GM19238 (cell line): ENCODE data around the gene PSMA3.

ENCODE experiments used
- DNase-seq: peaks from one replicate; pipeline ENCODE4 v3.0.0; 2011; ENCODE audit warnings: low spot score; ENCODE audit not compliant: insufficient read length

Gene PSMA3

GRCh38 chr14:58298477-58299400 is 54.1 kb downstream of the PSMA3 start, which contains the start of gene ARID4A:
ARID4A (plus strand) TSS chr14:58298555; CDS start chr14:58299855, 1,300 bp downstream.
- DNase-seq: no peak

DNA sequence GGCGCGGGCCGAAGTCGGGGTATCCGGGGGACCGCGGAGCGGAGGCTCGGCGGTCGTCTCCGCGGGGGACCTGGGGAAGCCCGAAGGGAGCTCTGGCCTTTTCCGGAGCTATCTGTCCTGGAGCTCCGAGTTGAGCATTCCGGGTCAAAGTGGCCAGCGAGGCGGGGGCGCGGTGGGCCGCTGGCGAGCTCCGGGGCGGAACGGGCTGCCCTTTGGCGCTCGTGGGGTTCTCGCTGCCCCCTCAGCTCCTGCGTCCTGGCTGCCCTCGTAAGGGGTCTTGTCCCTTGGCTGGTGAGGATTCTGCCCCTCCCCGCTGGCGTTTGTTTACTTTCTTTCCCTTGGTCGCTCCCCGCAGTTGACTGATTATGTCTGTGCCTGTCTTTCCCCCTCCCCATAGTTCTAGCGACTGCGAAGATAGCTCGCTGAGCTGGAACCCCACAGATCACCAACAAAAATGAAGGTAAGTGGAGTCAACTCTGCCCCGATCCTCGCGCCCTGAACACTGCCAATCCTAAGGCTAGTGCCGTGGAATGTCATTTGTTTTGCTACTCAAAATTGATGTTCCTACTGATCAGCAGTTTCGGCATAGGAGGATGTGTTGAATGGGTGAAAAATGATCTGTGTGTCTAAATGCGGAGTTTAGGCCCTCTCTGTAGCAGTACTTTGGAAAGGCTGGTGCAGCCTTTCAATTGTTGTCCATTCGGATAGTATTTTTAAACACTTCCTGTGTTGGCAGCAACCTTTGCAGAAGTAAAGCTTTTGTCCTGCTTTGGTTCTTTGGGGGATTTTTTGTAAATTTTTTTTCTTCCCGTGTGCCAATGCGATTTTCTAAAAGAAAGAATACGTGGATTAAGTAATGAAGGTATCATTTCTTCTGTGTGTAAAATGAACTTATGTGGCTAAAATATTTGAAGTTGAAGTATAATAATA is 55.0 kb downstream of the PSMA3 start:
- no peak for DNase-seq

DNA sequence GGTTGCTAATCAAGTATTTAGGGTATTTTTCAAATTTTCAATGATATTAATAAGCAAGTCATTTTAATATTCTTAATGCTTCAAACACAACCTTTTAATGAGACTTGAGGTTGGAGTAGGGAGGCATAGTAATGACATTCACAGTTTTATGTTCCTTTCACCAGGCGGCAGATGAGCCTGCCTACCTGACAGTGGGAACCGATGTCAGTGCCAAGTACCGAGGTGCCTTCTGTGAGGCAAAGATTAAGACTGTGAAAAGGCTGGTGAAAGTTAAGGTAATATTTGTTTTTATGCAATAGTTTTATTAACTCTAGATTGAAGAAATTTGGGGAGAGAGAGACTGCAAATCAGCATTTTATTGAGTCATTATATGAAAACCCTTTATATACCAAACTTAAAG is 56.8 kb downstream of the PSMA3 start:
- DNase-seq: no peak

- no peak for DNase-seq
These were observed 61.1 kb downstream of the PSMA3 start for GRCh38 chr14:58305730-58306129.

GRCh38 chr14:58307597-58308316 is 63.1 kb downstream of the PSMA3 start:
- no peak for DNase-seq

GRCh38 chr14:58309086-58309485 is 64.4 kb downstream of the PSMA3 start:
- DNase-seq: no peak

GRCh38 chr14:58313699-58314098 is 69.1 kb downstream of the PSMA3 start:
- no peak for DNase-seq

GRCh38 chr14:58315606-58316005 is 71.0 kb downstream of the PSMA3 start:
- no peak for DNase-seq
